Fibroblast of lung (primary cell): Measurements from ENCODE around the gene CAVIN3. TPM values are rescaled to one million over a fixed set of nuclear protein-coding genes. Genes with fewer than 3 reads are reported as not detected.

Source experiments
- DNase-seq, 2 donors: peaks; one replicate each; pipeline versions ENCODE4 v3.0.0 to v3.0.0-alpha.2; 2010; ENCODE audit warnings: low read depth in 2 of 2
- H2AFZ ChIP-seq: 2 replicates; pipeline ENCODE4 v1.5.1; 2012; ENCODE audit warnings: low read length, control low read depth, inconsistent platforms
- H3K27ac ChIP-seq: 2 replicates; pipeline ENCODE4 v1.5.1; 2011; ENCODE audit warnings: low read length, control low read depth; ENCODE audit not compliant: insufficient read depth
- H3K27me3 ChIP-seq: 2 replicates; pipeline ENCODE4 v1.5.1; 2011; ENCODE audit warnings: mild to moderate bottlenecking, low read length; ENCODE audit not compliant: control insufficient read depth, insufficient read depth
- H3K36me3 ChIP-seq: 2 replicates; pipeline ENCODE4 v1.5.1; 2011; ENCODE audit warnings: low read length; ENCODE audit not compliant: control insufficient read depth, insufficient read depth
- H3K4me1 ChIP-seq: 2 replicates; pipeline ENCODE4 v1.5.1; 2011; ENCODE audit warnings: low read length; ENCODE audit not compliant: control insufficient read depth, insufficient read depth; ENCODE audit errors: extremely low read depth
- H3K4me2 ChIP-seq: 2 replicates; pipeline ENCODE4 v1.5.1; 2011; ENCODE audit warnings: low read length, control low read depth; ENCODE audit not compliant: insufficient read depth; ENCODE audit errors: extremely low read depth
- H3K4me3 ChIP-seq, 4 experiments: fragments of 200-600 bp in 1 of 4; sonication (generic) in 1 of 4; replicated peaks in 1 of 4; 2 replicates each; pipeline ENCODE4 v1.5.1; 2011 to 2016; ENCODE audit warnings: low read length in 4 of 4, low read depth in 3 of 4, mild to moderate bottlenecking in 3 of 4, control low read depth in 2 of 4, inconsistent platforms in 1 of 4, mixed read lengths in 1 of 4; ENCODE audit not compliant: insufficient read depth in 1 of 4; ENCODE audit errors: control extremely low read depth in 1 of 4
- H3K79me2 ChIP-seq: 2 replicates; pipeline ENCODE4 v1.5.1; 2012; ENCODE audit warnings: mild to moderate bottlenecking, low read length, inconsistent platforms; ENCODE audit not compliant: control insufficient read depth, insufficient read depth
- H3K9ac ChIP-seq: 2 replicates; pipeline ENCODE4 v1.5.1; 2011; ENCODE audit warnings: mild to moderate bottlenecking, low read length, control low read depth; ENCODE audit not compliant: insufficient read depth
- H3K9me3 ChIP-seq: 2 replicates; pipeline ENCODE4 v1.5.1; 2012; ENCODE audit warnings: low read depth, low read length; ENCODE audit not compliant: control insufficient read depth, insufficient read depth
- H4K20me1 ChIP-seq: 2 replicates; pipeline ENCODE4 v1.5.1; 2011; ENCODE audit warnings: low read length; ENCODE audit not compliant: control insufficient read depth, insufficient read depth; ENCODE audit errors: extremely low read depth
- EZH2 ChIP-seq: IDR thresholded peaks from 2 replicates; pipeline ENCODE4 v1.5.1; 2012; ENCODE audit warnings: low read length, control low read depth, mild to moderate bottlenecking; ENCODE audit errors: missing control alignments
- polyA plus RNA-seq, 2 donors: library from polyadenylated mRNA; depleted of rRNA in 1 of 2; stranded (reverse) in 1 of 2; unstranded in 1 of 2; fragments of >200 nt; gene quantifications; 2 replicates each; pipeline ENCODE4 v1.2.1, GENCODE V29; 2011 to 2012; ENCODE audit warnings: missing spikeins in 1 of 2
- total RNA-seq: library from RNA; depleted of rRNA; stranded (reverse); fragments of >200 nt; gene quantifications from 2 replicates; pipeline ENCODE4 v1.2.1, GENCODE V29; 2014
- TF ChIP-seq, protein P1 (sequence below), 2 donors: IDR thresholded peaks in 1 of 2; conservative IDR thresholded peaks in 1 of 2; 1 replicate in 1 of 2; 2 replicates in 1 of 2; pipeline ENCODE4 v1.5.1; 2011 to 2012; ENCODE audit warnings: low read length in 2 of 2, control low read depth in 1 of 2, inconsistent platforms in 1 of 2, low read depth in 1 of 2, mild to moderate bottlenecking in 1 of 2

The CAVIN3 gene
- total and polyA plus RNA-seq, 2 donors (not counting 1 experiment from before 2014, with no cell fraction given): 50.9 to 87.9 TPM

DNA sequence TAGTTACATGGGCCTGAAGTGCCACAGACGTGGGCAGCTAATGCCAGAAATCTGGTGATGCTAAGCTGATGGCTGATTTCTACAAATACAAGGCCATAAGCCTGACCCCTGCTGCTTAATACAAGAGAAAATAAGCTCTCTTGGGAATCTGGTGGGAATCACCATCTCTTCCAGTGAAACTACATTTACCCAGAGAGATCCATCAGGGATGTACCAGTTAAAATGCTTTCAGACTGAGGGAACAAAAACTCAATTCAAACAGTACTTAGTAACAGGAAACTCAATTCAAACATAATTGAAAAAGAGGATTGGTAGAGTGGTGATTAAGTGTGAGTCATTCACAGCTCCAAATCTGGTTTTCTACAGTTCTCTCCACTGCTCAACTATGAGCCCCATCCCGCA, 1.7 kb upstream of the CAVIN3 start:
- Histone ChIP-seq H3K27ac (peak overlapping the region; percentile 97), H3K9ac (no peak overlapping the region), H3K27me3 (no peaks in the 10 kb centered on the region), H4K20me1 (no peaks in the 10 kb centered on the region), H2AFZ (no peak overlapping the region), H3K36me3 (no peaks in the 10 kb centered on the region), H3K9me3 (no peaks in the 10 kb centered on the region), H3K4me1 (peaks cover 18% of the 10 kb centered on the region), H3K4me2 (peak overlapping the region; percentile 66), H3K79me2 (peaks cover 18% of the 10 kb centered on the region), H3K4me3 (no peak overlapping the region)
- peak; percentile 61 to 82 for DNase-seq
- TF ChIP-seq EZH2: no peak
- TF ChIP-seq, protein P1, sequence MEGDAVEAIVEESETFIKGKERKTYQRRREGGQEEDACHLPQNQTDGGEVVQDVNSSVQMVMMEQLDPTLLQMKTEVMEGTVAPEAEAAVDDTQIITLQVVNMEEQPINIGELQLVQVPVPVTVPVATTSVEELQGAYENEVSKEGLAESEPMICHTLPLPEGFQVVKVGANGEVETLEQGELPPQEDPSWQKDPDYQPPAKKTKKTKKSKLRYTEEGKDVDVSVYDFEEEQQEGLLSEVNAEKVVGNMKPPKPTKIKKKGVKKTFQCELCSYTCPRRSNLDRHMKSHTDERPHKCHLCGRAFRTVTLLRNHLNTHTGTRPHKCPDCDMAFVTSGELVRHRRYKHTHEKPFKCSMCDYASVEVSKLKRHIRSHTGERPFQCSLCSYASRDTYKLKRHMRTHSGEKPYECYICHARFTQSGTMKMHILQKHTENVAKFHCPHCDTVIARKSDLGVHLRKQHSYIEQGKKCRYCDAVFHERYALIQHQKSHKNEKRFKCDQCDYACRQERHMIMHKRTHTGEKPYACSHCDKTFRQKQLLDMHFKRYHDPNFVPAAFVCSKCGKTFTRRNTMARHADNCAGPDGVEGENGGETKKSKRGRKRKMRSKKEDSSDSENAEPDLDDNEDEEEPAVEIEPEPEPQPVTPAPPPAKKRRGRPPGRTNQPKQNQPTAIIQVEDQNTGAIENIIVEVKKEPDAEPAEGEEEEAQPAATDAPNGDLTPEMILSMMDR (conservative IDR thresholded peaks at IDR 0.05 in 1 of 2, IDR thresholded peaks at IDR 0.05 in 1 of 2; ENCODE audit: low read depth in 1 of 2, low read length in 2 of 2): no peak

DNA sequence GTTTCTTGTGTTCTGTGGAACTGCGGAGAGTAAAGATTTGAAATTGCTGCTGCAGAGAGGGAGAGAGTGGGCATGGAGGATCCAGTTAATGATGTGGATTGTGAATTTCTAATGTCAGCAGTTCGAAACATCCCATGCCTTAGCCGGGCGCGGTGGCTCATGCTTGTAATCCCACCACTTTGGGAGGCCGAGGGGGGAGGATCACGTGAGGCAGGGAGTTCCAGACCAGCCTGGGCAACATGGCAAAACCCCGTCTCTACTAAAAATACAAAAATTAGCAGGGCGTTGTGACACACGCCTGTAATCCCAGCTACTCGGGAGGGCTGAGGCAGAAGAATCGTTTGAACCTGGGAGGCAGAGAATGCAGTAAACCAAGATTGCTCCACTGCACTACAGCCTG, 1.1 kb upstream of the CAVIN3 start:
- no peaks in the 10 kb centered on the region for H3K27me3 ChIP-seq
- peak overlapping the region in 2 of 4 experiments; percentile 42 to 96 for H3K4me3 ChIP-seq
- H3K27ac ChIP-seq: peak overlapping the region; percentile 97
- peak overlapping the region; percentile 68 for H3K4me2 ChIP-seq
- no peak for DNase-seq
- no peak overlapping the region for H2AFZ ChIP-seq
- TF ChIP-seq, protein P1 (conservative IDR thresholded peaks at IDR 0.05 in 1 of 2, IDR thresholded peaks at IDR 0.05 in 1 of 2; ENCODE audit: low read depth in 1 of 2, low read length in 2 of 2): no peak
- TF ChIP-seq EZH2: no peak
- peak overlapping the region; percentile 41 for H3K9ac ChIP-seq
- H3K4me1 ChIP-seq: peaks cover 18% of the 10 kb centered on the region
- H3K79me2 ChIP-seq: peaks cover 18% of the 10 kb centered on the region
- H3K9me3 ChIP-seq: no peaks in the 10 kb centered on the region
- H3K36me3 ChIP-seq: no peaks in the 10 kb centered on the region
- H4K20me1 ChIP-seq: no peaks in the 10 kb centered on the region

DNA sequence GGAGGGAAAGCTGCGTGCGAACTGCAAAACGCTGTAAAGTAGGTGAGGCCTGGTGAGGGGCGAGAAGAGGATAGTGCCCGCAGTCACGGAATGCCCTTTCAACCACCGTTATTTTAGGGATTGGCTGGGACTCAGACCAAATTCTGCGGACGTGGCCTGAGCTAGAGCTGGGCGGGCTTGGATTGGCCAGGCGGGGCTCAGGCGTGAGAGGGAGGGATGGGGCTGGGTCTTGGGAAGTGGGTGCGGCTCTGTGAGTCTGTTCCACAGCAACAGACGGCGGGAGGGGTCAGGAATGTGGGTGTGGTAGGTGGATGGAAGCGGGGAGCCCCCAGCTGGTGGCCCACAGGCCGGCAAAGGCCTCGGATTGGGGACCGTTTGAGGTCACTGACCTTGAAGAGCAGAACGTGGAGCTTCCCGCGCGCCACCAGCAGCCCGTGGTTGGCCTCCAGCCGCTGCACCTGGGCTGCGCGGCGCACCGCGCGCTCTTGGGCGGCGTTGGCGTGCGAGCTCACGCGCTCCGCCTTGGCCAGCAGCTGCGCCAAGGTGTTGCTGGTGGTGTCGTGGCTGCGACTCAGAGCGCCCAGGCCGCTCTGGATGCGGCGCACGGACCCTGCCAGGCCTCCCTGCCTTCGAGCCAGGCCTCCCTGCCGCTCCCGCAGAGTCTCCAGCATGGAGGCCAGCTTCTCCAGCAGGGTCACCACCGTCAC, 444 bp downstream of the CAVIN3 start:
- no peaks in the 10 kb centered on the region for H4K20me1 ChIP-seq
- H3K4me3 ChIP-seq: peak overlapping the region; percentile 63 to 96 (median 78)
- TF ChIP-seq, protein P1 (conservative IDR thresholded peaks at IDR 0.05 in 1 of 2, IDR thresholded peaks at IDR 0.05 in 1 of 2; ENCODE audit: low read depth in 1 of 2, low read length in 2 of 2): no peak
- no peak for TF ChIP-seq EZH2
- H3K36me3 ChIP-seq: no peaks in the 10 kb centered on the region
- no peaks in the 10 kb centered on the region for H3K27me3 ChIP-seq
- no peaks in the 10 kb centered on the region for H3K9me3 ChIP-seq
- peak overlapping the region; percentile 94 for H3K4me2 ChIP-seq
- DNase-seq: peak; percentile 94 to 95
- peak overlapping the region; percentile 97 for H3K27ac ChIP-seq
- peak overlapping the region; percentile 94 for H3K9ac ChIP-seq
- H3K4me1 ChIP-seq: peaks cover 18% of the 10 kb centered on the region
- H2AFZ ChIP-seq: no peak overlapping the region
- peaks cover 18% of the 10 kb centered on the region for H3K79me2 ChIP-seq
